GM18499 (cell line): Measurements from ENCODE around the gene NOD2.

Experiments
- ATAC-seq: cut with Tn5 transposase; IDR thresholded peaks from one replicate; pipeline ENCODE4 v1.9.1; 2021; ENCODE audit warnings: moderate number of reproducible peaks; ENCODE audit not compliant: insufficient read depth, unreplicated experiment

NOD2 gene

DNA sequence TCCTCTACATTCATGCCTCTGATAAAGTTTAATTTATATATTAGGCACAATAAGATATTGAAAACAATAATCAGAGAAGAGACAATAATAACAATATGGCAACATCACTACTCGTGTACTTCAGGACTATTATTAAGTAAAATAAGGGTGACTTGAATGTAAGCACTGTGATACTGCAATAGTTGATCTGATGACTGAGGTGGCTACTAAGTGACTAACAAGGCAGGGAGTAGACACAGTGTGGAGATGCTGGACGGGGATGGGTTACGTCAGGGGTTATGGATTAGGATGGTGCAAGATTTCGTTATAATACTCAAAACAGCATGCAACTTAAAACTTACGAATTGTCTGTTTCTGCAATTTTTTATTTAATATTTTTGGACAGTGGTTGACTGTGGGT lies 81.0 kb downstream of the NOD2 start:
- ATAC-seq, result no peak

DNA sequence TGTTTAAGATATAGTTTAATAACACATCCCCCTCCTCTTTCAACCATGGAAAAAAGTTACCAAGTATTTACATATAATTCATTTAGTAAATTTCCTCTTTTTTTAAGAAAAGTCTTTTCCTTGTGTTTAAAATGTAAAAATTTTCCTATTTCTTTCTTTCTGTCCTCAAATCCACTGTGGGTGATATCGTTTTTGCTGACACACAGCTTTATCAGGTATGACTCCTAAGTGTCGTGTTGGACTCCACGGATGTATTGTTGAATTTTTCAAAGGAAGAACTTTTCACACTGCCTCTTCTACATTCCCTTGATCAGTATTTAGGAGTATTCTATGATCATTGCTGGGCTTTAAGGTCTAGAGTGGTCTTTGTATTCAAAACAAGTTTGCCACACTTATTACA lies 81.6 kb downstream of the NOD2 start:
- ATAC-seq, result no peak

DNA sequence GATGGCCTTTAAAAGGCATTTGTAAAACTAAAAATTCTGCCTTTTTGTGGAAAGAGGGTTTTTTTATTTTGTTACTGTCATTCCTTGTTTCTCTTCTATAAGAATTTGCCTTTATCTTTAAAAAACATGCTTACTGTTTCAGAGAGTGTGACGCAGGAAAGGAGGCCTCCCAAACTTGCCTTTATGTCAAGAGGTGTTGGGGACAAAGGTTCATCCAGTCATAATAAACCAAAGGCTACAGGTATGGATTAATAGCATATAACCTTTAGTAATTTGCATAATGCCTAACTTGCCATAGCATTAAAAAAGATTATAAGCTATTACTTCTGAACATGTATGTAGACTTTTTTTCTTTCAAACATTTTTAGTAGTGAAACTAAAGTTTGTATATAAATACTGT lies 82.6 kb downstream of the NOD2 start:
- ATAC-seq, result no peak

DNA sequence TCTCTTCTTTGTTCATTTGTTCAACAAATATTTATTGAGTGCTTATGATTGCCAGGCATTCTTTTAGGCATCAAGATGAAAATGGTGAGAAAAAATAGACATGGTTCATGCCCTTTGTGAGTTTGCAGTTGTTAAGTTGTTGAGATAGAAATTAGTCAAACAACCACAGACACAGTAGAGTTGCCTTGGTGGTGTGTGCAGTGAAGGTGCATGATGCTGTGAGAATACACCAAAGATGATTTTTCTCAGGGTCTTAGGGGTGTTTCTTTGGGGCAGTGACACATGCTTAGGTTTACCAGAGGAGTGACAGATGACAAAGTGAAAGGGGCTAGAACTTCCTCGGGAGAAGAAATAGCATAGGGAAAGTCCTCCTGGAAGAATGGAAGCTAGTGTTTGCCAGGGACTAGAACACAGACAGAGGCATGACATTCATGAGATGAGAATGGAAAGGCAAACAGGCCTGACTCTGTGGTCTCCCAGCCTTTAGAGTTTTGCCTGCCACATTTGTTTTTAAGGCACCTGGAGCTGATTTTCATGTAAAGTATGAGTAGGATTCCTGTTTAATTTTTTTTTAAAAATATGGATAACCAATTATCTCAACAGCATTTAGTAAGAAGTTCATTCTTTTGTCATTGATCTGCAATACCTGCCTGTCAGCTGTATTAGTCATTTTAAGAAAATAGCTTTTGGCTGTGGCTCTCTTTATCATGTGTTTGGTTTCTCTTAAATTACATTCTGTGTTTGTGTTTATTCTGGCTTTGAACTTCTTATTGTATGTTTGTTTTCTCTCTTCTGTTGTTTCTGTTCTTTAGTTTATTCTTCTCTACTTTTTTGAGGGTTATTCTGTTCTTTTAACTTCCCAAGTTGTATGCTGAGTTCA lies 85.1 kb downstream of the NOD2 start:
- ATAC-seq, result no peak

GRCh38 chr16:50781043-50781442 lies 87.6 kb downstream of the NOD2 start:
- ATAC-seq, result no peak

DNA sequence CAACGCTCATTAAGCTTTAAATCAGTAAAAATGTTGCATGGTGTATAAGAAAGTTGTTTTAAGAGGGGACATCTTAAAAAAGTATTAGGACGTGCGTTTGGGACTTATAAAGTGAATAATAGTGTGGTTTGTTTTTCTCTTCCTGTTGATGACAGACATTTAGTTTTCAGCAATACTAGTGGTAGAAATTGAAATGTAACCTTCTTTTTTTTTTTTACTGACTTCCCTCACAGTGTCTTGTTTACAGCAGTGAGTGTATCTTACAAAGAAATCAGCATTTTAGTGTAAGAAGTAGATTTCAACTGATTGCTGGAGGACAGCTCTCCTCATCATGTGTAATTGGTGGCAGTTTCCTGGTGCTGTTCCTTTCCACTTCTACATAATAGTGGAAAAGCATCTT lies 88.1 kb downstream of the NOD2 start:
- no peak for ATAC-seq
